HG03575 (cell line): Measurements from ENCODE around the gene IRF9.
A peak's percentile ranks its signal among the peaks of the same experiment; 100 is the strongest.

Experiments
- ATAC-seq: cut with Tn5 transposase; IDR thresholded peaks from one replicate; pipeline ENCODE4 v1.9.1; 2021; ENCODE audit not compliant: unreplicated experiment, insufficient number of reproducible peaks, low FRiP score; ENCODE audit errors: extremely low read depth

IRF9 gene

GRCh38 chr14:24204163-24205146 is 43.4 kb downstream of the IRF9 start:
- ATAC-seq = no peak

- no peak for ATAC-seq
These were observed 45.4 kb downstream of the IRF9 start for GRCh38 chr14:24206260-24207103.

- ATAC-seq = no peak
These were observed 46.1 kb downstream of the IRF9 start for GRCh38 chr14:24207104-24207551.

GRCh38 chr14:24207625-24208024 is 46.6 kb downstream of the IRF9 start:
- no peak for ATAC-seq

- ATAC-seq = no peak
These were observed 50.2 kb downstream of the IRF9 start for GRCh38 chr14:24211311-24211710.

- ATAC-seq = peak; percentile 37
These were observed 52.1 kb downstream of the IRF9 start, which contains the start of gene CHMP4A for GRCh38 chr14:24212924-24213865. Gene CHMP4A, minus strand, starts transcription at chr14:24213488. Its CDS starts 49 bp downstream, at chr14:24213439.

- no peak for ATAC-seq
These were observed 53.0 kb downstream of the IRF9 start for GRCh38 chr14:24213866-24214662.

- peak; percentile 28 for ATAC-seq
These were observed 54.7 kb downstream of the IRF9 start, which contains the start of gene MDP1 for GRCh38 chr14:24215495-24216344. Gene MDP1, minus strand, starts transcription at chr14:24216066. Its CDS starts 111 bp downstream, at chr14:24215955.
